Thoracic aorta (tissue), 2 donors: ENCODE measurements around the gene TENM4. TPM values are rescaled to one million over a fixed set of nuclear protein-coding genes. Genes with fewer than 3 reads are reported as not detected.

Source experiments
- ATAC-seq: fragments of 150-250 bp; one replicate; pipeline ENCODE4 v1.8.0; 2017; ENCODE audit warnings: low read depth; ENCODE audit not compliant: insufficient number of reproducible peaks, low FRiP score
- DNase-seq: peaks from one replicate; pipeline ENCODE4 v3.0.0-alpha.2; 2020; ENCODE audit warnings: low spot score
- H3K27ac ChIP-seq, 2 donors: fragments of 200-600 bp; sonication (generic); 1 replicate in 1 of 2; 2 replicates in 1 of 2; pipeline ENCODE4 v1.5.1; 2016; ENCODE audit warnings: mild to moderate bottlenecking in 2 of 2, moderate library complexity in 2 of 2
- H3K27me3 ChIP-seq: fragments of 200-600 bp; sonication (generic); replicated peaks from 2 replicates; pipeline ENCODE4 v1.6.0; 2016; ENCODE audit warnings: mild to moderate bottlenecking; ENCODE audit not compliant: insufficient read depth
- H3K36me3 ChIP-seq: fragments of 200-600 bp; sonication (generic); one replicate; pipeline ENCODE4 v1.5.1; 2016
- H3K4me1 ChIP-seq, 2 donors: fragments of 200-600 bp; sonication (generic); 1 replicate in 1 of 2; 2 replicates in 1 of 2; pipeline versions ENCODE4 v1.5.1 to v1.6.0; 2016; ENCODE audit warnings: low read depth in 2 of 2, mild to moderate bottlenecking in 1 of 2; ENCODE audit not compliant: control insufficient read depth in 1 of 2
- H3K4me3 ChIP-seq: fragments of 200-600 bp; sonication (generic); 2 replicates; pipeline ENCODE4 v1.5.1; 2016; ENCODE audit warnings: mild to moderate bottlenecking
- H3K9me3 ChIP-seq: fragments of 200-600 bp; sonication (generic); 2 replicates; pipeline ENCODE4 v1.5.1; 2016
- total RNA-seq, 2 donors: library from RNA; depleted of rRNA; stranded (reverse); fragments of >200 nt; gene quantifications; one replicate each; pipeline versions ENCODE4 v1.1.0 to v1.2.3, GENCODE V29; 2016
- TF ChIP-seq, protein P1 (sequence below): fragments of 200-600 bp; sonication (generic); IDR thresholded peaks from one replicate; pipeline ENCODE4 v1.5.1; 2019; ENCODE audit warnings: antibody characterized with exemption

TENM4 gene
- total RNA-seq, 2 donors from 2014 or later = 6.1 to 13.3 TPM

DNA sequence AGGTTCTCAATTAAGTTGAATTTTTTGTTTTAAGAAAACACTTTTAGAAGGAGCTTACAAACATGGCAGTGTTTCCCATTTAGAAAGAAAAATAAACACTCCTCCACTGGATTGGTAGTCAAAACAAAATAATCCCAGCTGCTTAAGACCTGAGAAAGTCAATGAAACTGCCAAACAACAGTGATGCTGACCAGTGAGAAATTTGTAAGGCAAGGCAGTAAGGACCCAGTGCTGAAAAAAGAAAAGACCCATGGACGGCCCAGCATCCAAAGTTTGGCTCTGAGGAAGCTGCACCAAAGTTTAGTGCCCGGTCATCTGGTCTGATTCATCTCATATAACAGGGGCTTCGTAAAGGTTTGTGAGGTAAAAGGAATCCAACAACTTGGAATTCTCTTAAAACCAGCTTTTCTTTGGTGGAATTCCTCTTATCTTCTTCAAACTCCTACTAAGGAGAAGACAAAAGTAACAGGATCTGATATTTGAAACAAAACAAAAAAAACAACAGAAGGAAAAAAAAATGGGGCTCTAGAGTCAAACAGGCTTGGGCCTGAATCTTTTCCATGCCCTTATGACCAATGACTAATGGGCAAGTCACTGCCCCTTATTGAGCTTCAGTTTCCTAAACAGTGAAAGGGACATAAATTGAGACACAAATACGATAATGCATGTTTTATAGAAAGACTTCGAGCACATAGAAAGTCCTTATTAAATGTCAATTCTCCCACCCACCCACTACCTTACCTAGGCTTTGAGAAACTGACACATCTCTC is 483.2 kb downstream of the TENM4 start:
- ATAC-seq = no peak
- Histone ChIP-seq H3K9me3 (no peaks in the 10 kb centered on the region), H3K4me3 (no peak overlapping the region), H3K27ac (no peak overlapping the region), H3K27me3 (no peaks in the 10 kb centered on the region), H3K4me1 (peaks cover 0 to 6% of the 10 kb centered on the region in 2 donors), H3K36me3 (no peaks in the 10 kb centered on the region)
- TF ChIP-seq, protein P1, sequence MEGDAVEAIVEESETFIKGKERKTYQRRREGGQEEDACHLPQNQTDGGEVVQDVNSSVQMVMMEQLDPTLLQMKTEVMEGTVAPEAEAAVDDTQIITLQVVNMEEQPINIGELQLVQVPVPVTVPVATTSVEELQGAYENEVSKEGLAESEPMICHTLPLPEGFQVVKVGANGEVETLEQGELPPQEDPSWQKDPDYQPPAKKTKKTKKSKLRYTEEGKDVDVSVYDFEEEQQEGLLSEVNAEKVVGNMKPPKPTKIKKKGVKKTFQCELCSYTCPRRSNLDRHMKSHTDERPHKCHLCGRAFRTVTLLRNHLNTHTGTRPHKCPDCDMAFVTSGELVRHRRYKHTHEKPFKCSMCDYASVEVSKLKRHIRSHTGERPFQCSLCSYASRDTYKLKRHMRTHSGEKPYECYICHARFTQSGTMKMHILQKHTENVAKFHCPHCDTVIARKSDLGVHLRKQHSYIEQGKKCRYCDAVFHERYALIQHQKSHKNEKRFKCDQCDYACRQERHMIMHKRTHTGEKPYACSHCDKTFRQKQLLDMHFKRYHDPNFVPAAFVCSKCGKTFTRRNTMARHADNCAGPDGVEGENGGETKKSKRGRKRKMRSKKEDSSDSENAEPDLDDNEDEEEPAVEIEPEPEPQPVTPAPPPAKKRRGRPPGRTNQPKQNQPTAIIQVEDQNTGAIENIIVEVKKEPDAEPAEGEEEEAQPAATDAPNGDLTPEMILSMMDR = no peak
- DNase-seq = no peak

DNA sequence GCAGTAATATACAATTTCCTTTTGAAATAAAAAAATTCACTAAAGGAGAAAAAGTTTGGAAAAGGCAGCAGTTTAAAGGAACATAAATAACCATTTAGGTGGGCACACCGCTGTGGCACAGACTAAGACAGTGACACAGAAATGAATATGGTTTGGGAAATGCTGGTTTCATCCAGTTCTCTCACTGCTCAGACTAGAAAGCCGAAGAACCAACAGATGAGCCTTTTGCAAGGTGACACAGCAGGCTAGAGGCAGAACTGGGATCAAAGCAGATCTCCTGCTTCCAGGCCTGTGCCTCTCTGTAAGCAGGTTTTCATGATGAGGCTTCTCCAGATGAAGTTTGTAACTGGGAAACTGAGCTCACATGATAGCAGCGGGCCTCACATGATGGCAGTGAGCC is 486.1 kb downstream of the TENM4 start:
- Histone ChIP-seq H3K9me3 (no peaks in the 10 kb centered on the region), H3K36me3 (no peaks in the 10 kb centered on the region), H3K4me1 (no peaks in the 10 kb centered on the region), H3K27me3 (no peaks in the 10 kb centered on the region), H3K27ac (no peak overlapping the region), H3K4me3 (no peak overlapping the region)
- DNase-seq (no peak), ATAC-seq (no peak)
- TF ChIP-seq, protein P1 = no peak

DNA sequence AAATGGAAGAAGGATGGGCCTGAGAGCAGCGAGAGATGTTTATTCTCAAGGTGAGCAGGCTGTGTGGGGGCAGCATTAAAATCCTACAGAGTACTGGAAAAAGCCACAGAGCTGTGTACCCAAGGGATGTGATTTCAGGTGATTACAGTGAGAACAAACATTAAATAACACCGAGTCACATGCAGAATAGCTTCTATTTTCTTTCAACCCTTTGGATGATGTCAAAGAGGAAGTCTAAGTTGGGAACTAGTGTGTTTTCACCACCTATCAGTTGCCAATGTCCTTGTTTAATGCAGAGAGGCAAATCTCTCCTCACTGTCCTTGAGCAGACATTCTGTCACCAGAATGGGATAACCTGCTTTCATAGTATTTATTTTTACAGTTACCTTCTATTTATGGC is 486.6 kb downstream of the TENM4 start:
- H3K4me1 ChIP-seq = no peaks in the 10 kb centered on the region
- no peak for ATAC-seq

DNA sequence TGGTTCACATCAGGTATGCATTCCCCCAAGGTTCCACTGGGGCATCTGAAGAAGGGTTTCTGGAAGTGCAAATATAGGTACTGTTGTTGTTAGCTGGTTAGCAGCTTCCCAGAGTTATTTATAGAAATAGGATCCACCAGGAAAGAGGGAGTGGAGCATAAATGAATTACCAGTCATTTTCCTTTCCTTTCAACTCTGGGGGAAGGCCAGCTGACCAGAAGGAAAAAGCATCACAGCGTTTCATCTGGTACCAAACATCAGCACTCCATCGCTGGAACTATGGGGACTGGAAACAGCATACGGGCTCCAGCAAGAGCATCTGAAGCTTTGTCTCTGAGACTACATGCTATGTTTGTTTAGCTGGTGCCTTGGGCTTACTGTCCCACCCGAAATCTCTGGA is 487.9 kb downstream of the TENM4 start:
- ATAC-seq (no peak), DNase-seq (no peak)
- TF ChIP-seq, protein P1 = no peak
- Histone ChIP-seq H3K9me3 (no peaks in the 10 kb centered on the region), H3K4me1 (no peaks in the 10 kb centered on the region), H3K4me3 (no peak overlapping the region), H3K36me3 (no peaks in the 10 kb centered on the region), H3K27me3 (no peaks in the 10 kb centered on the region), H3K27ac (no peak overlapping the region)

More for the DNA sequence above, 486.6 kb downstream of the TENM4 start:
- TF ChIP-seq, protein P1 = no peak
- H3K27me3 ChIP-seq = no peaks in the 10 kb centered on the region
- H3K9me3 ChIP-seq = no peaks in the 10 kb centered on the region
- H3K4me3 ChIP-seq = no peak overlapping the region
- DNase-seq = no peak
- H3K27ac ChIP-seq = no peak overlapping the region
- H3K36me3 ChIP-seq = no peaks in the 10 kb centered on the region

DNA sequence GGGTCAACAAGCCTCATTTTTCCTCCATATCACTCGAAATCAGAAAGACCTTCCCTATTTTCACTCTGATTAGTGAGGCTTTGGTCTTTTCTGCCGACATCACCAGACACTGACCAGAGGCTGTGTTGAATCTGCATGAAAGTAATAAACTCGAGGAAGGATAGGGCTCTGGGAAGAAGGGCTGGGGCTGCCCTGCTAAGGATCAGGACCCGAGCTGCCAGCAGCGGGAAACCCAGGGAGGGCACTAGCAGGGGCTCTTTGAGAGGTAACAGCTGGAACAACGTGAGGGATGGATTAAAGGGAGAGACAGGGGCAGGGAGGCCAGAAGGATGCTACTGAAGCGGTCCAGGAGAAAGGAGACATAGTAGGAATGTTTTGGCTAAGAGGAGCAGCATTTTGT is 488.7 kb downstream of the TENM4 start:
- TF ChIP-seq, protein P1 = no peak
- DNase-seq (no peak), ATAC-seq (no peak)
- no peaks in the 10 kb centered on the region for H3K27me3 ChIP-seq
- H3K4me1 ChIP-seq = no peaks in the 10 kb centered on the region
- H3K4me3 ChIP-seq = no peak overlapping the region
- no peaks in the 10 kb centered on the region for H3K36me3 ChIP-seq
- no peak overlapping the region for H3K27ac ChIP-seq
- H3K9me3 ChIP-seq = no peaks in the 10 kb centered on the region
